ENCODE measurements around the gene TRHDE.

DNA sequence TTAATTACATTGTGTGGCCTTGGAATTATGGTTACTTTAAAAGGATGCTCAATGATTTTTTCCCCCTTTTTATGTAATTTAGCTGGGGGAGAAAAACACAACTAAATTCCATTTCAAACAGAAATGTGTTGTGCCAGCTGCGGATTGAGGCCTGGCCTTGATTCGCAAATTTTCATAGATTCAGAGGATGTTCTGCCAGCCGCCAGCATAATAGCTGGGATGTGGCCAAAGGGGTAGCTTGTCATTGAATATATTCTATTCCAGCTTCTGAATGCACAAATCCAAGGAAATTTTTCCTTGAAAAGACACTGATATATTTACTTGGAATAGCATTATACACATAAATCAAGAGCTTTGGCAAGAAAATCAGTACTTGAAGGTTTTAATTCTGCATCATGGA, 43.7 kb downstream of the TRHDE start:
- TF ChIP-seq, protein P1, sequence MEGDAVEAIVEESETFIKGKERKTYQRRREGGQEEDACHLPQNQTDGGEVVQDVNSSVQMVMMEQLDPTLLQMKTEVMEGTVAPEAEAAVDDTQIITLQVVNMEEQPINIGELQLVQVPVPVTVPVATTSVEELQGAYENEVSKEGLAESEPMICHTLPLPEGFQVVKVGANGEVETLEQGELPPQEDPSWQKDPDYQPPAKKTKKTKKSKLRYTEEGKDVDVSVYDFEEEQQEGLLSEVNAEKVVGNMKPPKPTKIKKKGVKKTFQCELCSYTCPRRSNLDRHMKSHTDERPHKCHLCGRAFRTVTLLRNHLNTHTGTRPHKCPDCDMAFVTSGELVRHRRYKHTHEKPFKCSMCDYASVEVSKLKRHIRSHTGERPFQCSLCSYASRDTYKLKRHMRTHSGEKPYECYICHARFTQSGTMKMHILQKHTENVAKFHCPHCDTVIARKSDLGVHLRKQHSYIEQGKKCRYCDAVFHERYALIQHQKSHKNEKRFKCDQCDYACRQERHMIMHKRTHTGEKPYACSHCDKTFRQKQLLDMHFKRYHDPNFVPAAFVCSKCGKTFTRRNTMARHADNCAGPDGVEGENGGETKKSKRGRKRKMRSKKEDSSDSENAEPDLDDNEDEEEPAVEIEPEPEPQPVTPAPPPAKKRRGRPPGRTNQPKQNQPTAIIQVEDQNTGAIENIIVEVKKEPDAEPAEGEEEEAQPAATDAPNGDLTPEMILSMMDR (IDR thresholded peaks at IDR 0.05) = no peak
- TF ChIP-seq POLR2AphosphoS5 (IDR thresholded peaks at IDR 0.05) = no peak

All from prostate gland (tissue), 2 donors.